Activated naive CD8-positive, alpha-beta T cell treated with anti-CD3 and anti-CD28 coated beads, Interleukin-2, amount 10 ng/mL, durations not matched to agents 7 days and 5 days (primary cell): ENCODE results near the gene IL4R. TPM values are rescaled to one million over a fixed set of nuclear protein-coding genes. Genes with fewer than 3 reads are reported as not detected.

Experiments
- ATAC-seq: fragments of 150-1000 bp; cut with Tn5 transposase; one replicate; pipeline ENCODE4 v1.10.0; 2021; ENCODE audit warnings: low read depth, moderate library complexity
- POLR2A ChIA-PET: fragments of 350-600 bp; sonication (Branson Sonifier 250); formaldehyde crosslinking; loops from one replicate; lab custom pipeline; 2021; ENCODE audit warnings: antibody characterized with exemption; lab: Charles Lee
- DNase-seq: peaks from one replicate; pipeline ENCODE4 v3.0.0; 2021
- H3K27ac Mint-ChIP-seq: one replicate; pipeline ENCODE4 v1.8.0; 2022; ENCODE audit warnings: mild to moderate bottlenecking, mixed read lengths
- H3K27me3 Mint-ChIP-seq: one replicate; pipeline ENCODE4 v1.8.0; 2022; ENCODE audit warnings: mild to moderate bottlenecking, moderate library complexity, mixed read lengths
- H3K36me3 Mint-ChIP-seq: one replicate; pipeline ENCODE4 v1.8.0; 2021; ENCODE audit warnings: mild to moderate bottlenecking, mixed read lengths
- H3K4me1 Mint-ChIP-seq: one replicate; pipeline ENCODE4 v1.8.0; 2021; ENCODE audit warnings: mixed read lengths
- H3K4me3 Mint-ChIP-seq: one replicate; pipeline ENCODE4 v1.8.0; 2022; ENCODE audit warnings: mild to moderate bottlenecking, moderate library complexity, mixed read lengths
- H3K9me3 Mint-ChIP-seq: one replicate; pipeline ENCODE4 v1.8.0; 2021; ENCODE audit warnings: mixed read lengths
- total RNA-seq, 2 experiments: library from RNA; stranded (reverse); gene quantifications; one replicate each; pipeline ENCODE4 v1.2.3, GENCODE V29; 2021

Gene IL4R
- total RNA-seq, 2 experiments from 2014 or later = 215 TPM

- H3K4me1 Mint-ChIP-seq = peaks cover 22% of the 10 kb centered on the region
- DNase-seq = no peak
- H3K36me3 Mint-ChIP-seq = peaks cover 6% of the 10 kb centered on the region
- H3K9me3 Mint-ChIP-seq = peaks cover 2% of the 10 kb centered on the region
- no peak overlapping the region for H3K4me3 Mint-ChIP-seq
- H3K27ac Mint-ChIP-seq = no peak overlapping the region
- ATAC-seq = no peak
- POLR2A ChIA-PET = no interaction called here
- H3K27me3 Mint-ChIP-seq = no peaks in the 10 kb centered on the region
These were observed 22.0 kb upstream of the IL4R start for GRCh38 chr16:27291722-27292240.

GRCh38 chr16:27293343-27293742 lies 20.4 kb upstream of the IL4R start:
- H3K36me3 Mint-ChIP-seq = peaks cover 2% of the 10 kb centered on the region
- no peak overlapping the region for H3K27ac Mint-ChIP-seq
- ATAC-seq (no peak), DNase-seq (no peak)
- peaks cover 22% of the 10 kb centered on the region for H3K4me1 Mint-ChIP-seq
- H3K9me3 Mint-ChIP-seq = no peaks in the 10 kb centered on the region
- POLR2A ChIA-PET = no interaction called here
- no peaks in the 10 kb centered on the region for H3K27me3 Mint-ChIP-seq
- no peak overlapping the region for H3K4me3 Mint-ChIP-seq

- peaks cover 3% of the 10 kb centered on the region for H3K9me3 Mint-ChIP-seq
- DNase-seq = no peak
- peaks cover 3% of the 10 kb centered on the region for H3K36me3 Mint-ChIP-seq
- H3K4me1 Mint-ChIP-seq = peaks cover 12% of the 10 kb centered on the region
- H3K4me3 Mint-ChIP-seq = no peak overlapping the region
- H3K27ac Mint-ChIP-seq = no peak overlapping the region
- POLR2A ChIA-PET = no interaction called here
- no peak for ATAC-seq
- no peaks in the 10 kb centered on the region for H3K27me3 Mint-ChIP-seq
These were observed 15.6 kb upstream of the IL4R start for GRCh38 chr16:27298132-27298531.

- Mint-ChIP-seq H3K36me3 (peaks cover 10% of the 10 kb centered on the region), H3K4me1 (peaks cover 20% of the 10 kb centered on the region), H3K27me3 (no peaks in the 10 kb centered on the region), H3K4me3 (no peak overlapping the region), H3K27ac (no peak overlapping the region), H3K9me3 (peaks cover 10% of the 10 kb centered on the region)
- no peak for DNase-seq
- POLR2A ChIA-PET = interaction anchor here (0.7 kb wide), 1 partner anchor 16 kb away, joined by 3 read pairs; no protein-coding TSS in a partner anchor
- no peak for ATAC-seq
These were observed 12.4 kb upstream of the IL4R start for GRCh38 chr16:27301236-27301861.

GRCh38 chr16:27302126-27302525 lies 11.6 kb upstream of the IL4R start:
- DNase-seq = no peak
- peaks cover 16% of the 10 kb centered on the region for H3K4me1 Mint-ChIP-seq

GRCh38 chr16:27303256-27304100 lies 10.3 kb upstream of the IL4R start:
- H3K27ac Mint-ChIP-seq = no peak overlapping the region
- no peak for ATAC-seq

More at GRCh38 chr16:27302126-27302525, 11.6 kb upstream of the IL4R start:
- Mint-ChIP-seq H3K36me3 (peaks cover 12% of the 10 kb centered on the region), H3K27me3 (no peaks in the 10 kb centered on the region), H3K4me3 (no peak overlapping the region), H3K27ac (no peak overlapping the region), H3K9me3 (peaks cover 13% of the 10 kb centered on the region)
- POLR2A ChIA-PET = no interaction called here
- ATAC-seq = no peak

GRCh38 chr16:27304102-27304501 lies 9.7 kb upstream of the IL4R start:
- H3K4me1 Mint-ChIP-seq = peaks cover 17% of the 10 kb centered on the region
- no peak overlapping the region for H3K27ac Mint-ChIP-seq
- H3K36me3 Mint-ChIP-seq = peaks cover 10% of the 10 kb centered on the region
- peaks cover 12% of the 10 kb centered on the region for H3K9me3 Mint-ChIP-seq
- no peak for ATAC-seq
- H3K27me3 Mint-ChIP-seq = no peaks in the 10 kb centered on the region
- DNase-seq = no peak
- POLR2A ChIA-PET = interaction anchor here (1.2 kb wide), 1 partner anchor 11 kb away, joined by 3 read pairs; no protein-coding TSS in a partner anchor
- H3K4me3 Mint-ChIP-seq = no peak overlapping the region

More at GRCh38 chr16:27303256-27304100, 10.3 kb upstream of the IL4R start:
- peaks cover 13% of the 10 kb centered on the region for H3K9me3 Mint-ChIP-seq
- H3K4me3 Mint-ChIP-seq = no peak overlapping the region
- peaks cover 11% of the 10 kb centered on the region for H3K36me3 Mint-ChIP-seq
- no peaks in the 10 kb centered on the region for H3K27me3 Mint-ChIP-seq
- POLR2A ChIA-PET = interaction anchor here (0.7 to 1.2 kb wide), 2 partner anchors 11 to 15 kb away, joined by 3 read pairs; no protein-coding TSS in a partner anchor
- H3K4me1 Mint-ChIP-seq = peaks cover 16% of the 10 kb centered on the region
- no peak for DNase-seq

- peaks cover 15% of the 10 kb centered on the region for H3K4me1 Mint-ChIP-seq
- POLR2A ChIA-PET = interaction anchor here (0.9 kb wide), 1 partner anchor 10 kb away, joined by 3 read pairs; no protein-coding TSS in a partner anchor
- H3K36me3 Mint-ChIP-seq = peaks cover 9% of the 10 kb centered on the region
- no peak overlapping the region for H3K27ac Mint-ChIP-seq
- H3K9me3 Mint-ChIP-seq = peaks cover 11% of the 10 kb centered on the region
- H3K27me3 Mint-ChIP-seq = no peaks in the 10 kb centered on the region
- ATAC-seq = no peak
- no peak overlapping the region for H3K4me3 Mint-ChIP-seq
- DNase-seq = no peak
These were observed 8.7 kb upstream of the IL4R start for GRCh38 chr16:27304881-27305745.

- Mint-ChIP-seq H3K36me3 (peaks cover 9% of the 10 kb centered on the region), H3K4me1 (peaks cover 15% of the 10 kb centered on the region), H3K4me3 (no peak overlapping the region), H3K27ac (peak overlapping the region; percentile 9), H3K27me3 (peaks cover under 1% of the 10 kb centered on the region), H3K9me3 (peaks cover 11% of the 10 kb centered on the region)
- no peak for DNase-seq
- POLR2A ChIA-PET = interaction anchor here (0.9 kb wide), 1 partner anchor 9 kb away, joined by 3 read pairs; no protein-coding TSS in a partner anchor
- no peak for ATAC-seq
These were observed 7.8 kb upstream of the IL4R start for GRCh38 chr16:27305839-27306442.

- DNase-seq = no peak
- Mint-ChIP-seq H3K9me3 (peaks cover 11% of the 10 kb centered on the region), H3K36me3 (peaks cover 9% of the 10 kb centered on the region), H3K27me3 (peaks cover 5% of the 10 kb centered on the region), H3K4me3 (no peak overlapping the region), H3K27ac (no peak overlapping the region), H3K4me1 (peaks cover 12% of the 10 kb centered on the region)
- ATAC-seq = no peak
- POLR2A ChIA-PET = no interaction called here
These were observed 5.0 kb upstream of the IL4R start for GRCh38 chr16:27308792-27309191.

GRCh38 chr16:27310576-27311447 lies 3.0 kb upstream of the IL4R start:
- Mint-ChIP-seq H3K27ac (no peak overlapping the region), H3K27me3 (peaks cover 5% of the 10 kb centered on the region), H3K36me3 (peaks cover 16% of the 10 kb centered on the region), H3K4me1 (peaks cover 9% of the 10 kb centered on the region), H3K4me3 (no peak overlapping the region), H3K9me3 (peaks cover 8% of the 10 kb centered on the region)
- ATAC-seq = no peak
- no peak for DNase-seq
- POLR2A ChIA-PET = interaction anchor here (1.4 kb wide), 1 partner anchor 57 kb away, joined by 3 read pairs; no protein-coding TSS in a partner anchor
